HL-60 (cell line): ENCODE measurements around the gene CNPY3.

Experiments
- DNase-seq, 2 experiments: peaks; one replicate each; pipeline ENCODE4 v3.0.0-alpha.2; 2010 to 2020; ENCODE audit warnings: low read depth in 1 of 2, low spot score in 1 of 2
- H3K27ac ChIP-seq: fragments of 250-450 bp; sonication (Bioruptor Pico); replicated peaks from 2 replicates; pipeline ENCODE4 v1.5.1; 2020; ENCODE audit warnings: mild to moderate bottlenecking, moderate library complexity
- H3K27me3 ChIP-seq: fragments of 250-450 bp; sonication (Bioruptor Pico); 2 replicates; pipeline ENCODE4 v1.5.1; 2021; ENCODE audit warnings: mild to moderate bottlenecking, moderate library complexity; ENCODE audit not compliant: insufficient read depth, poor library complexity, severe bottlenecking
- H3K4me3 ChIP-seq: replicated peaks from 2 replicates; pipeline ENCODE4 v1.5.1; 2011; ENCODE audit warnings: mild to moderate bottlenecking, control low read depth, low read length; ENCODE audit not compliant: insufficient read depth
- GABPA ChIP-seq: IDR thresholded peaks from 2 replicates; pipeline ENCODE4 v1.6.1; 2012; ENCODE audit warnings: low read depth
- POLR2AphosphoS5 ChIP-seq: IDR thresholded peaks from 2 replicates; pipeline ENCODE4 v1.6.1; 2012; ENCODE audit warnings: low read depth
- REST ChIP-seq: IDR thresholded peaks from 2 replicates; pipeline ENCODE4 v1.6.1; 2012; ENCODE audit warnings: low read depth; ENCODE audit not compliant: insufficient replicate concordance
- SPI1 ChIP-seq: IDR thresholded peaks from 2 replicates; pipeline ENCODE4 v1.6.1; 2012; ENCODE audit warnings: low read depth, mild to moderate bottlenecking, borderline replicate concordance
- TF ChIP-seq, protein P1 (sequence below): IDR thresholded peaks from one replicate; pipeline ENCODE4 v1.5.1; 2011; ENCODE audit warnings: low read length, control low read depth, inconsistent platforms; ENCODE audit not compliant: insufficient read depth

Gene CNPY3

GRCh38 chr6:42968126-42968701, 38.9 kb downstream of the CNPY3 start:
- Histone ChIP-seq H3K4me3 (no peak overlapping the region), H3K27me3 (no peaks in the 10 kb centered on the region), H3K27ac (no peak overlapping the region)
- no peak for DNase-seq
- TF ChIP-seq SPI1, result no peak
- TF ChIP-seq GABPA, result no peak

GRCh38 chr6:42968783-42969182, 39.5 kb downstream of the CNPY3 start:
- H3K27ac ChIP-seq, result no peak overlapping the region

DNA sequence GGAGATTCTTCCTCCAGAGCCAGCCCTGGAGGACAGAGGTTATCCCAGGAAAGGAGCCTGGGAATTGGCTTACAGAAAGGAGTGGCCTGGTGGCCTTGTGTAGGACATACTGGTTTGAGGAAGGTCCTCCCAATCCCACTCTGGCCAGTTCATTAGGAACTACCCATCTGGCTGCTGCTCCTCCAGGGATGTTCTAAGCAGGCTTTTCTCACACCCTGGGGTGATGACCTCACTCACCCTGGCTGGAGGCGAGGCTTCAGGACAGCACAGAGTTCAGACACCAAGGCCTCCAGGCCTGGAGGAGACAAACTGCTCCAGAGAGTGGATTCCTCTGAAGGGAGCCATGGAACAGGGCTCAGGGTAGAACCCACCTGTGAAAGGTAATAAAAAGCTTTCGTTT, 40.2 kb downstream of the CNPY3 start:
- Histone ChIP-seq H3K4me3 (no peak overlapping the region), H3K27ac (no peak overlapping the region), H3K27me3 (no peaks in the 10 kb centered on the region)
- no peak for TF ChIP-seq REST
- TF ChIP-seq SPI1, result no peak
- TF ChIP-seq GABPA, result no peak
- TF ChIP-seq POLR2AphosphoS5, result no peak
- TF ChIP-seq, protein P1, sequence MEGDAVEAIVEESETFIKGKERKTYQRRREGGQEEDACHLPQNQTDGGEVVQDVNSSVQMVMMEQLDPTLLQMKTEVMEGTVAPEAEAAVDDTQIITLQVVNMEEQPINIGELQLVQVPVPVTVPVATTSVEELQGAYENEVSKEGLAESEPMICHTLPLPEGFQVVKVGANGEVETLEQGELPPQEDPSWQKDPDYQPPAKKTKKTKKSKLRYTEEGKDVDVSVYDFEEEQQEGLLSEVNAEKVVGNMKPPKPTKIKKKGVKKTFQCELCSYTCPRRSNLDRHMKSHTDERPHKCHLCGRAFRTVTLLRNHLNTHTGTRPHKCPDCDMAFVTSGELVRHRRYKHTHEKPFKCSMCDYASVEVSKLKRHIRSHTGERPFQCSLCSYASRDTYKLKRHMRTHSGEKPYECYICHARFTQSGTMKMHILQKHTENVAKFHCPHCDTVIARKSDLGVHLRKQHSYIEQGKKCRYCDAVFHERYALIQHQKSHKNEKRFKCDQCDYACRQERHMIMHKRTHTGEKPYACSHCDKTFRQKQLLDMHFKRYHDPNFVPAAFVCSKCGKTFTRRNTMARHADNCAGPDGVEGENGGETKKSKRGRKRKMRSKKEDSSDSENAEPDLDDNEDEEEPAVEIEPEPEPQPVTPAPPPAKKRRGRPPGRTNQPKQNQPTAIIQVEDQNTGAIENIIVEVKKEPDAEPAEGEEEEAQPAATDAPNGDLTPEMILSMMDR, result no peak
- DNase-seq, result no peak

More at GRCh38 chr6:42968783-42969182, 39.5 kb downstream of the CNPY3 start:
- Histone ChIP-seq H3K27me3 (no peaks in the 10 kb centered on the region), H3K4me3 (no peak overlapping the region)
- TF ChIP-seq REST (no peak), SPI1 (no peak), GABPA (no peak), POLR2AphosphoS5 (no peak)
- TF ChIP-seq, protein P1, result no peak
- no peak for DNase-seq

- DNase-seq, result no peak
Measured at GRCh38 chr6:42969934-42970333, 40.7 kb downstream of the CNPY3 start.

More at GRCh38 chr6:42969934-42970333, 40.7 kb downstream of the CNPY3 start:
- TF ChIP-seq, protein P1, result no peak
- TF ChIP-seq SPI1 (no peak), REST (no peak), POLR2AphosphoS5 (no peak), GABPA (no peak)
- H3K27ac ChIP-seq, result no peak overlapping the region
- H3K27me3 ChIP-seq, result no peaks in the 10 kb centered on the region
- no peak overlapping the region for H3K4me3 ChIP-seq
